ENCODE data around the gene PARP1. TPM values are rescaled to one million over a fixed set of nuclear protein-coding genes. Genes with fewer than 3 reads are reported as not detected.

The PARP1 gene
- total RNA-seq, 1 experiment from 2014 or later, result 263 TPM

GRCh38 chr1:226337276-226337875, 70.5 kb downstream of the PARP1 start:
- Histone ChIP-seq H3K9me3 (ENCODE audit: low read depth, low read length, poor library complexity, severe bottlenecking) (no peaks in the 10 kb centered on the region), H3K4me1 (ENCODE audit: insufficient read depth, low read length, poor library complexity, severe bottlenecking) (no peaks in the 10 kb centered on the region), H3K27me3 (replicated peaks; ENCODE audit: insufficient read depth, low read depth, low read length, poor library complexity) (no peaks in the 10 kb centered on the region), H3K27ac (ENCODE audit: low read depth, low read length, poor library complexity, severe bottlenecking) (no peak overlapping the region), H3K36me3 (ENCODE audit: insufficient read depth, low read length, poor library complexity, severe bottlenecking) (no peaks in the 10 kb centered on the region), H3K4me3 (ENCODE audit: low read depth, low read length, poor library complexity, severe bottlenecking) (no peak overlapping the region)
- intact Hi-C loops (cut with micrococcal nuclease; ENCODE audit: unreplicated experiment), result no loop called here
- TF ChIP-seq CTCF (conservative IDR thresholded peaks at IDR 0.05; ENCODE audit: low read depth, low read length) (no peak), EZH2 (IDR thresholded peaks at IDR 0.05; ENCODE audit: borderline replicate concordance, low read depth, low read length, poor library complexity, severe bottlenecking) (no peak)
- BruUV-seq (replicated peaks), result no TSS peak
- CTCF ChIA-PET, result no interaction called here
- POLR2A ChIA-PET (ENCODE audit: low non-redundant PET), result no interaction called here
- DNase-seq (ENCODE audit: low spot score), result no peak

- no peak for TF ChIP-seq CTCF (conservative IDR thresholded peaks at IDR 0.05; ENCODE audit: low read depth, low read length)
- no peak for TF ChIP-seq EZH2 (IDR thresholded peaks at IDR 0.05; ENCODE audit: borderline replicate concordance, low read depth, low read length, poor library complexity, severe bottlenecking)
- ChIA-PET CTCF (no interaction called here), POLR2A (ENCODE audit: low non-redundant PET) (no interaction called here)
- no peak overlapping the region for H3K4me3 ChIP-seq (ENCODE audit: low read depth, low read length, poor library complexity, severe bottlenecking)
- H3K36me3 ChIP-seq (ENCODE audit: insufficient read depth, low read length, poor library complexity, severe bottlenecking), result no peaks in the 10 kb centered on the region
- BruUV-seq (replicated peaks), result no TSS peak
- no peaks in the 10 kb centered on the region for H3K27me3 ChIP-seq (replicated peaks; ENCODE audit: insufficient read depth, low read depth, low read length, poor library complexity)
- intact Hi-C loops (cut with micrococcal nuclease; ENCODE audit: unreplicated experiment), result no loop called here
- H3K9me3 ChIP-seq (ENCODE audit: low read depth, low read length, poor library complexity, severe bottlenecking), result no peaks in the 10 kb centered on the region
- no peak overlapping the region for H3K27ac ChIP-seq (ENCODE audit: low read depth, low read length, poor library complexity, severe bottlenecking)
- H3K4me1 ChIP-seq (ENCODE audit: insufficient read depth, low read length, poor library complexity, severe bottlenecking), result no peaks in the 10 kb centered on the region
- no peak for DNase-seq (ENCODE audit: low spot score)
Measured at GRCh38 chr1:226335661-226336060, 72.2 kb downstream of the PARP1 start.

DNA sequence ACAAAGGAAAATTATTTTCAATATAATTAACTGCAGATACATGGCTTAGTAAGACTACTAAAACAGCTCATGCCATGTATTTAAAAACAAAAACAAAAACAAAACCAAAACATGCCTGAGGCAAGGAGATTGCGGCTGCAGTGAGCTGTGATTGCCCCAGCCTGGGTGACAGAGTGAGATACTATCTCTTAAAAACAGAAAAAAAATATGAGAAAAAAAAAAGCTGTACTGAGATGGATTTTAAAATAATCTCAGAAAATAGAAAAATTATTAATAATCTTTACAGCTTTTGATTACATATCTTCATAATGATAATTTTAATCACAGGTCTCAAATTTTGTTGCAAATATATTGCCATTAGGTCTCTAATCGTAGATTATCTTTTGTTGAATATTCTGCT, 74.9 kb downstream of the PARP1 start:
- BruUV-seq (replicated peaks), result no TSS peak
- Histone ChIP-seq H3K9me3 (ENCODE audit: low read depth, low read length, poor library complexity, severe bottlenecking) (no peaks in the 10 kb centered on the region), H3K4me1 (ENCODE audit: insufficient read depth, low read length, poor library complexity, severe bottlenecking) (no peaks in the 10 kb centered on the region), H3K4me3 (ENCODE audit: low read depth, low read length, poor library complexity, severe bottlenecking) (no peak overlapping the region), H3K27me3 (replicated peaks; ENCODE audit: insufficient read depth, low read depth, low read length, poor library complexity) (no peaks in the 10 kb centered on the region), H3K36me3 (ENCODE audit: insufficient read depth, low read length, poor library complexity, severe bottlenecking) (no peaks in the 10 kb centered on the region), H3K27ac (ENCODE audit: low read depth, low read length, poor library complexity, severe bottlenecking) (no peak overlapping the region)
- CTCF ChIA-PET, result interaction anchor here (0.7 to 1.6 kb wide), 4 partner anchors 24 to 207 kb away, joined by 3 to 8 read pairs (median 6); partner anchors contain the start of gene LIN9
- TF ChIP-seq CTCF (conservative IDR thresholded peaks at IDR 0.05; ENCODE audit: low read depth, low read length) (no peak), EZH2 (IDR thresholded peaks at IDR 0.05; ENCODE audit: borderline replicate concordance, low read depth, low read length, poor library complexity, severe bottlenecking) (no peak)
- POLR2A ChIA-PET (ENCODE audit: low non-redundant PET), result no interaction called here
- intact Hi-C loops (cut with micrococcal nuclease; ENCODE audit: unreplicated experiment), result loop anchor here (2.0 kb wide), 2 partner anchors 132 to 208 kb away; no protein-coding TSS in a partner anchor
- no peak for DNase-seq (ENCODE audit: low spot score)

Measured in A673 (cell line).